Right lobe of liver (tissue), 6 donors: ENCODE results near the gene SGSH. TPM values are rescaled to one million over a fixed set of nuclear protein-coding genes. Genes with fewer than 3 reads are reported as not detected.

Experiments
- ATAC-seq, 4 donors: fragments of 200-7000 bp; cut with Tn5 transposase; one replicate each; pipeline ENCODE4 v1.9.1; 2020; ENCODE audit warnings: mild to moderate bottlenecking in 4 of 4, moderate library complexity in 4 of 4
- DNase-seq, 3 donors: peaks; one replicate each; pipeline ENCODE4 v3.0.0-alpha.2; 2020
- H3K27ac ChIP-seq, 3 donors: fragments of 200-600 bp; one replicate each; pipeline ENCODE4 v1.8.0; 2022
- H3K27me3 ChIP-seq, 2 donors: fragments of 200-600 bp; one replicate each; pipeline ENCODE4 v1.8.0; 2022
- H3K36me3 ChIP-seq, 4 donors: fragments of 200-600 bp; sonication (generic) in 1 of 4; one replicate each; pipeline versions ENCODE4 v1.5.1 to v1.8.0; 2017 to 2022; ENCODE audit warnings: control low read depth in 1 of 4
- H3K4me1 ChIP-seq, 4 donors: fragments of 200-600 bp; sonication (generic) in 1 of 4; one replicate each; pipeline versions ENCODE4 v1.5.1 to v1.8.0; 2017 to 2022; ENCODE audit warnings: control low read depth in 1 of 4
- H3K4me3 ChIP-seq, 3 donors: fragments of 200-600 bp; one replicate each; pipeline ENCODE4 v1.8.0; 2022
- H3K9me3 ChIP-seq, 4 donors: fragments of 200-600 bp; sonication (generic) in 1 of 4; one replicate each; pipeline versions ENCODE4 v1.5.1 to v1.8.0; 2017 to 2022; ENCODE audit warnings: control low read depth in 1 of 4
- POLR2A ChIP-seq: fragments of 450-650 bp; IDR thresholded peaks from one replicate; pipeline ENCODE4 v1.6.1; 2017; ENCODE audit warnings: antibody characterized with exemption, mild to moderate bottlenecking
- WGBS: methylation state at CpG from one replicate; pipeline ENCODE4 v1.1.6; 2018; ENCODE audit warnings: low coverage, low lambda C conversion rate; ENCODE audit not compliant: insufficient coverage; ENCODE audit errors: missing lambda C conversion rate; 5-methylcytosine and 5-hydroxymethylcytosine counted together
- intact Hi-C, 2 donors: fragments of 100-400 bp; cut with DNase I; formaldehyde crosslinking; loops; one replicate each; pipeline versions ENCODE4 v1.11.2 to v1.14.1; 2022
- total RNA-seq, 6 experiments: library from RNA; depleted of rRNA in 2 of 6; stranded (reverse); fragments of >200 nt in 2 of 6; fragmentation: NEBNext Ultra II Directional in 3 of 6; extraction: Animal tissue kit (Norgen Biotek cat#: 25700) in 3 of 6; gene quantifications; one replicate each; pipeline versions ENCODE4 v1.1.0 to v1.2.4, GENCODE V29; 2016 to 2023
- TF ChIP-seq, protein P1 (sequence below), 4 donors: fragments of 200-600 bp in 3 of 4; fragments of 450-650 bp in 1 of 4; IDR thresholded peaks; one replicate each; pipeline versions ENCODE4 v1.5.1 to v1.8.0; 2016 to 2022; ENCODE audit warnings: antibody characterized with exemption in 4 of 4, mild to moderate bottlenecking in 2 of 4
- donor health status: DM: no; HTN: yes; CAD: no.
- donor health status: DM: no; HTN: no; CAD: no.
- donor health status: DM: no; HTN: no; CAD: no.
- donor health status: DM: no; HTN: yes; CAD: no.
- donor health status: DM: no; HTN: yes; CAD: no.

SGSH gene
- total RNA-seq, 6 experiments from 2014 or later: 9.7 to 23.5 (median 15.7) TPM

DNA sequence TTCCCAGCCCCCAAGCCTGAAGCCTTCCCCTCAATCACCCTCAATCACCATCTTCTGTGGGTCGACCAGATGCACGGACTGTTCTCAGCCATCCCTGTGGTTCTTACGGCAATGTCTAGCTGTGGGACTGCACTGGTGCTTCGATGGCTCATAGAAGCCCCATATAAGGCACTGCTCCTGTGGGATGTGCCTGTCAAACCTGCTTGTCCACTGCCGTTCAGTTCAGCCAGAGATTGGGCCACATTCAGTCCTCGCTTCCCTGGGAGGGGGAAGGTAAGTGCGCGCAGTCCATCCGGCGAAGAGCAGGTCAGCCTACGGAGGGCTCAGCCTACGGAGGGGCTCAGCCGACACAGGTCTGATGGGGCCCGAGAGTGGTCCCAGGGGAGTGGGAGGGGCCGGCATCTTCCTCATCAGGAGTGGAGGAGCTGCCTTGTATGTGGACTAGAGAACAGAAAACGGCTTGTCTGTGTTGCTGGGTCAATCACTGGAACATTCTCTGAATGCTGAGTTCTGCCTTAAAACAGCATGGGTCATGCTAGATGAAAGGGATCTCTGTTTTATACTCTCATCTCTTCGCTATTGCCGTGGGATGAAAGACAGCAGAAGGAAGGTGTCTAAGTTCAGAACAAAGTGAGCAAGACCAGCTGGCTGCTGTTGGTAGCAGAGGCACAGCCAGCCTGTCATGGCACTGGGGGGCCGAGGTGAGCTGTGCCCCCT lies 50.2 kb downstream of the SGSH start, which contains the start of gene CARD14:
TSS of gene CARD14 (plus strand) at position 247 of the 717 bp plus-strand sequence. CDS start 11,409 bp downstream, outside the sequence.
- TF ChIP-seq, protein P1, sequence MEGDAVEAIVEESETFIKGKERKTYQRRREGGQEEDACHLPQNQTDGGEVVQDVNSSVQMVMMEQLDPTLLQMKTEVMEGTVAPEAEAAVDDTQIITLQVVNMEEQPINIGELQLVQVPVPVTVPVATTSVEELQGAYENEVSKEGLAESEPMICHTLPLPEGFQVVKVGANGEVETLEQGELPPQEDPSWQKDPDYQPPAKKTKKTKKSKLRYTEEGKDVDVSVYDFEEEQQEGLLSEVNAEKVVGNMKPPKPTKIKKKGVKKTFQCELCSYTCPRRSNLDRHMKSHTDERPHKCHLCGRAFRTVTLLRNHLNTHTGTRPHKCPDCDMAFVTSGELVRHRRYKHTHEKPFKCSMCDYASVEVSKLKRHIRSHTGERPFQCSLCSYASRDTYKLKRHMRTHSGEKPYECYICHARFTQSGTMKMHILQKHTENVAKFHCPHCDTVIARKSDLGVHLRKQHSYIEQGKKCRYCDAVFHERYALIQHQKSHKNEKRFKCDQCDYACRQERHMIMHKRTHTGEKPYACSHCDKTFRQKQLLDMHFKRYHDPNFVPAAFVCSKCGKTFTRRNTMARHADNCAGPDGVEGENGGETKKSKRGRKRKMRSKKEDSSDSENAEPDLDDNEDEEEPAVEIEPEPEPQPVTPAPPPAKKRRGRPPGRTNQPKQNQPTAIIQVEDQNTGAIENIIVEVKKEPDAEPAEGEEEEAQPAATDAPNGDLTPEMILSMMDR (IDR thresholded peaks at IDR 0.05): no peak
- TF ChIP-seq POLR2A: no peak
- intact Hi-C loops: no loop called here
- WGBS: 62% methylated on average over 6 of the region's 19 CpGs
- no peak for DNase-seq
- no peaks in the 10 kb centered on the region for H3K36me3 ChIP-seq
- H3K4me1 ChIP-seq: no peaks in the 10 kb centered on the region
- H3K27me3 ChIP-seq: no peaks in the 10 kb centered on the region
- no peaks in the 10 kb centered on the region for H3K9me3 ChIP-seq
- no peak within 1 kb of the TSS for H3K27ac ChIP-seq
- H3K4me3 ChIP-seq: no peak within 1 kb of the TSS
- peak in 1 of 4 donors; percentile 11 for ATAC-seq

DNA sequence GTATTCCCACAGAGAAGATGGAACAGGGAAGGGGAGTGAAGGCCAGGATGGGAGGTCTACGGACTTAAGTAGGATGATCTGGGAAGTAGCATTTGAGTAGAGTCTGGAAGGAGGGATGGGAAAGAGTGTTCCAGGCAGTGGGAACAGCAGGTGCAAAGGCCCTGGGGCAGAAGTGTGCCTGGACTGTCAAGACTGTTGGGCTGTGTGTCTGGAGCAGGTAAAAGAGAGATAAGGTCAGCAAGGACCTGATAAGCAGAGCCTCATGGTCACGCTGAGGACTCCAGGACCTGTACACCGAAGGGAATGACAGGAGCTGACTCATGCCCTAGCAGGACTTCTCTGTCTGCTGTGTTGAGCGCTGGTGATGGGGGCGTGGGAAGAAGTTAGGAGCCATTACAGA lies 51.0 kb downstream of the SGSH start:
- no peak for DNase-seq
- no peak overlapping the region for H3K27ac ChIP-seq
- H3K36me3 ChIP-seq: no peaks in the 10 kb centered on the region
- TF ChIP-seq POLR2A: no peak
- TF ChIP-seq, protein P1 (IDR thresholded peaks at IDR 0.05): no peak
- 85% methylated on average over 2 of the region's 5 CpGs for WGBS
- intact Hi-C loops: no loop called here
- no peaks in the 10 kb centered on the region for H3K9me3 ChIP-seq
- no peaks in the 10 kb centered on the region for H3K4me1 ChIP-seq
- no peak overlapping the region for H3K4me3 ChIP-seq
- H3K27me3 ChIP-seq: no peaks in the 10 kb centered on the region
- no peak for ATAC-seq

DNA sequence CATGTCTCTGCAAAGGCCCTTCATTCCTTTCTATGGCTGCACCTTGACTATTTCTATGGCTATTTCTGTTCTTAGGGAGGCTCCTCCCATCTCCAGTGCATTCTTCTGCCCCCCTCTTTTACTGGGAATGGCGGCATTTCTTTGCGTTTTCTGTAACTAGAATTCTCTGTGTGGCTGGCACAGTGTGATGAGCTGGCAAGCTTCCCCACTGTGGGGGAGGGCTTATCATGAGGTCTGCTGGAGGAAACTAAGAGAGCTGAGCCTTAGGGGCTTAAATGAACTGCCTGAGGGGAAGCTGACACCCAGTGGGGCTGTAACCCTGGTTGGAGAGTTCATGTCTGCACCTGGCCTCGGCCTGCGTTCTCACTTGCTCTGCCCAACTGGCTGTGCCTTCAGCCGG lies 51.8 kb downstream of the SGSH start:
- Histone ChIP-seq H3K36me3 (no peaks in the 10 kb centered on the region), H3K27me3 (no peaks in the 10 kb centered on the region), H3K9me3 (no peaks in the 10 kb centered on the region), H3K4me3 (no peak overlapping the region), H3K4me1 (no peaks in the 10 kb centered on the region), H3K27ac (no peak overlapping the region)
- intact Hi-C loops: no loop called here
- WGBS: 54% methylated on average over 2 of the region's 5 CpGs
- DNase-seq: no peak
- TF ChIP-seq, protein P1 (IDR thresholded peaks at IDR 0.05): no peak
- no peak for TF ChIP-seq POLR2A
- ATAC-seq: no peak

DNA sequence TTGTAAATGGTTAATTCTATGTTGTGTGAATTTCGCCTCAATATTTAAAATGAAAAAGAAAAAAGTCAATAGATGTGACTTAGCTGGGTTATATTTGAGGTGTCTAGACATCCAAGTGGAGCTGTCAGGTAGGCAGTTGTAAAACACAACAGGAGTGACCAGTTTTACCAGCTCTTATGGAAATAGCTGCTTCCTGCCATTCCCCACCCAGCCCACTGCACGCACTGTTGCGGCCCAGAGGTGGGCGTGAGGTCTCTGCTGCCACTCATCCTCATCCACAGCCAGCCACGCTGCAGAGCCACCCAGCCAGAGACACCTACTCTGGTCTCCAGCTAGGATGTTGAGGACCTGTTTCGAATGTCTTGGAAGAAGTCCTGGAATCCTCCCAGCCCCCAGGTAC lies 53.7 kb downstream of the SGSH start:
- ATAC-seq (no peak), DNase-seq (no peak)
- TF ChIP-seq POLR2A: no peak
- TF ChIP-seq, protein P1 (IDR thresholded peaks at IDR 0.05): no peak
- intact Hi-C loops: no loop called here
- no peak overlapping the region for H3K4me3 ChIP-seq
- H3K27me3 ChIP-seq: no peaks in the 10 kb centered on the region
- WGBS: 95% methylated on average over 1 of the region's 6 CpGs
- H3K9me3 ChIP-seq: no peaks in the 10 kb centered on the region
- no peaks in the 10 kb centered on the region for H3K4me1 ChIP-seq
- H3K36me3 ChIP-seq: no peaks in the 10 kb centered on the region
- H3K27ac ChIP-seq: no peak overlapping the region
